ENCODE results near the gene PARP15. TPM values are rescaled to one million over a fixed set of nuclear protein-coding genes. Genes with fewer than 3 reads are reported as not detected.

PARP15 gene
- total RNA-seq, 3 donors from 2014 or later, result 2.5 to 6.4 (median 2.7) TPM

GRCh38 chr3:122615303-122615702 lies 37.9 kb downstream of the PARP15 start:
- Mint-ChIP-seq H3K36me3 (ENCODE audit: insufficient read depth) (peaks cover 43% of the 10 kb centered on the region), H3K27me3 (ENCODE audit: low read depth) (no peaks in the 10 kb centered on the region), H3K4me3 (no peak overlapping the region), H3K4me1 (ENCODE audit: low read depth) (peaks cover 8% of the 10 kb centered on the region), H3K9me3 (peaks cover 3% of the 10 kb centered on the region)
- DNase-seq (no peak), ATAC-seq (no peak)

DNA sequence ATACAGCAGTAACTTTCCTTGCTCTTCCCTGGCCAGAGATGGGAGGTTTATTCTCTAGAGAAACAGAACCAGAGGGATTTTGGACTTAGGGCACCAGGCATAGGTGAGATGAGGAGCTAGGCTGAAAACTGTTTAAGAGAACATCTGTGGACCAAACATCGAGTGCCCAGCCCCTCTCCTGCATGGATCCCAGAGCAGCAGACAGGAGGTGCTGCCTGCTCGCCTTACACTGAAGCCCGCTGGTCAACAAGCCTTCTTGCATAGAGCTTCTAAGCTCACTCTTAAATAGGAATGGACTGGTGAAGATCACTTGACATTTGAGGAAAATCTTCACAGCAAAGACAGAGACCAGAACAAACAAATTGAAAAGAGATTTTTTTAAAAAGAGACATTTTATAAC lies 41.2 kb downstream of the PARP15 start:
- Mint-ChIP-seq H3K9me3 (no peaks in the 10 kb centered on the region), H3K4me1 (ENCODE audit: low read depth) (no peaks in the 10 kb centered on the region), H3K36me3 (ENCODE audit: insufficient read depth) (peaks cover 46% of the 10 kb centered on the region), H3K27me3 (ENCODE audit: low read depth) (no peaks in the 10 kb centered on the region), H3K4me3 (no peak overlapping the region)
- no peak for ATAC-seq
- no peak for DNase-seq

DNA sequence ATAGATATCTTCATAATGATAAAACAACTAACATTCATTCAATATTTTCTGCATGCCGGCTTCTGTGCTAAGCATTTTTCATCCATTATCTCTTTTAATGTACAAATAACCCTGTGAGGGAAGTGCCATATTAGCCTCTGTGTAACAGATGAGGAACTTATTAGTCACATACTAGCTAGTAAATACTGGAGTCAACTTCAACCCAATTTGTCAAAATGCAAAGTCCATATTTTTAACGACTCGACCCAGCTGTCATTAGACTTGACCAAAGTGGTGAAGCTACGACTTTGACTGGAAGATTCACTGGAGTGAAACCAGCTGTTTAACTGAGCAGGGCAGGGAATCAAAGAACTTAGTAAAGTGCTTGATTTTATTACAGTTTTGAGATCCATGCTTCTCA lies 41.6 kb downstream of the PARP15 start:
- no peak for ATAC-seq
- Mint-ChIP-seq H3K4me3 (no peak overlapping the region), H3K9me3 (no peaks in the 10 kb centered on the region), H3K27me3 (ENCODE audit: low read depth) (no peaks in the 10 kb centered on the region), H3K36me3 (ENCODE audit: insufficient read depth) (peaks cover 47% of the 10 kb centered on the region), H3K4me1 (ENCODE audit: low read depth) (no peaks in the 10 kb centered on the region)
- DNase-seq, result no peak

GRCh38 chr3:122620399-122620798 lies 42.9 kb downstream of the PARP15 start:
- ATAC-seq, result no peak

GRCh38 chr3:122621112-122621511 lies 43.7 kb downstream of the PARP15 start:
- H3K9me3 Mint-ChIP-seq, result no peaks in the 10 kb centered on the region
- ATAC-seq, result no peak
- no peaks in the 10 kb centered on the region for H3K27me3 Mint-ChIP-seq (ENCODE audit: low read depth)
- no peak overlapping the region for H3K4me3 Mint-ChIP-seq
- peaks cover 44% of the 10 kb centered on the region for H3K36me3 Mint-ChIP-seq (ENCODE audit: insufficient read depth)
- no peak for DNase-seq
- H3K4me1 Mint-ChIP-seq (ENCODE audit: low read depth), result no peaks in the 10 kb centered on the region

More at GRCh38 chr3:122620399-122620798, 42.9 kb downstream of the PARP15 start:
- Mint-ChIP-seq H3K27me3 (ENCODE audit: low read depth) (no peaks in the 10 kb centered on the region), H3K4me1 (ENCODE audit: low read depth) (no peaks in the 10 kb centered on the region), H3K36me3 (ENCODE audit: insufficient read depth) (peaks cover 47% of the 10 kb centered on the region), H3K9me3 (no peaks in the 10 kb centered on the region), H3K4me3 (no peak overlapping the region)
- DNase-seq, result no peak

DNA sequence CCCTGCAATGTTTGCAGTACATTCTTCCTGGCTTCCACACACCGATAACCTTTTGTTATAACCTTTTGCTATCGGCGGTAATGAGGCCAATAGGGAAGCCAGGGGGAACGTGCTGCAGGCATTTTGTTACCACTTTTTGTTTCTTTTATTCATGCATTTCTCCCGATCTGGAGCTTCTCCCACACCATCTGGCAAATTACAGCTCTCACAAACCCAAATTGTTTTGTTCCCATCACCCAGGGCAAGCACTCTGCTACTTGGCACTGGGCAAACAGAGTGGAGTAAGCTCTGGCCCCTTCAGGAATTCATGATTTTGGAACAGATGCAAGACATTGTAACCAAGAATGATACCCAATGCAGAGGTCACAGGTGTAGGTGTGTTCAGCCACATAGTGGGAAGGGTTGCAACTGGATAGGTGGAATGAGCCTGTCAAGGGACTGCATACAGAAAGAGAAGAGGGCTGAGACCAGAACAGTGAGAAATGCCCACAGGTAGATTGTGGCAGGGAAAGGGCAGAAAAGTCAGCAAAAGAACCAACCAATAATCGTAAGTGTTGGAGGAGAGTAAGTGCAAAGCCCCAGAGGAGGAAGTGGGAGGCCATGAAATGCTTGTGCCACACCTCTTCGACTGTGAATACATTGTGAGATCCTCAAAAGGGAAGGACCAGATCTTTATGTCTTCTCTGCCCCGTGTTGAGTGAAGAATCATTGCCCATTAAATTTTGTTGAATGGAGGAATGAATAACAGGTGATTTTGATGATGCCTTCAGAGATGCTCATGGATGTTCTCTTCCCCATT lies 45.8 kb downstream of the PARP15 start:
- ATAC-seq (no peak), DNase-seq (no peak)
- peaks cover 47% of the 10 kb centered on the region for H3K36me3 Mint-ChIP-seq (ENCODE audit: insufficient read depth)
- H3K4me1 Mint-ChIP-seq (ENCODE audit: low read depth), result no peaks in the 10 kb centered on the region
- no peaks in the 10 kb centered on the region for H3K9me3 Mint-ChIP-seq
- no peaks in the 10 kb centered on the region for H3K27me3 Mint-ChIP-seq (ENCODE audit: low read depth)
- no peak overlapping the region for H3K4me3 Mint-ChIP-seq

DNA sequence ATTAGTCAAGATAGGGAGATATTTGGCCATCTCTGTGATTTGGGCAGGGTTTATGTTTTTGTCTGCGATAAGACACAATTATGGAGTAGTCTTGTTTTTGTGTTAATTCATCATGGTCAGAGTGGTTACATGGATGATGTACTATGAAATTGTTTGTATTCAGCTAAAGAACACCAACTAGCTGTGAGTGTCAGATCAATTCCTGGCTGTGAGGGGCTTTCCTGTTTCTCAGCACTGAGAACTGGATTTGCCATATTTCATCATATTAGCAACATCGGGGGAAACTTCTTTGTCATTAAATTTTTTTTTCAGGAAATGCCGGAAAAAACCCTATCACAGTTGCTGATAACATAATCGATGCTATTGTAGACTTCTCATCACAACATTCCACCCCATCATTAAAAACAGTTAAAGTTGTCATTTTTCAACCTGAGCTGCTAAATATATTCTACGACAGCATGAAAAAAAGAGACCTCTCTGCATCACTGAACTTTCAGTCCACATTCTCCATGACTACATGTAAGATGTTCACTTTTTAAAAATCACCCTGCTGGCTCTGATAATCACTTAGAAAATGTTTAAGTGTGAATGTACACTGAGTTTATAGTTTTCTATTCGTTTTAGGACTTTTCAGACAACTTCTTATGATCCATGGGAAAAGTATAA lies 49.2 kb downstream of the PARP15 start:
- no peak overlapping the region for H3K4me3 Mint-ChIP-seq
- no peaks in the 10 kb centered on the region for H3K4me1 Mint-ChIP-seq (ENCODE audit: low read depth)
- ATAC-seq (no peak), DNase-seq (no peak)
- H3K9me3 Mint-ChIP-seq, result no peaks in the 10 kb centered on the region
- H3K36me3 Mint-ChIP-seq (ENCODE audit: insufficient read depth), result peaks cover 37% of the 10 kb centered on the region
- no peaks in the 10 kb centered on the region for H3K27me3 Mint-ChIP-seq (ENCODE audit: low read depth)

DNA sequence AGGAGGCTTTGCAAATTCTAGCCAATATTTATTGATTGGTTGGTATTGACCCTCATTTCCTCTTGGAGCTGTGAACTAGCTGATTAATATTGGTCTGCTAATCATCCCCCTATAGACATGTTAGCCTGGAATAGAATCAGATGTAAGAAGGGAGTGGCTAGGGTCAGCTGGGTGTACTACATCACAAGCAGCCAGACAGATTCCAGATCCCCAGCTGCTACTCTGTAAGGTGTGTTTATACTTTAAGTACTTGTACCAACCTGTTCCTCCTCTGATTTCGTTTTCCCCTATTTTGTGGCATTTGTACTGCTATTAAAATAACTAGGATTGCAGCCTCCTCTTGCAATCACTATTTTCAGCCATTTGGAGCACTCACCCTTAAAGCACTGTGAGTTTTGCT lies 49.9 kb downstream of the PARP15 start:
- DNase-seq, result no peak
- ATAC-seq, result no peak
- no peaks in the 10 kb centered on the region for H3K9me3 Mint-ChIP-seq
- no peaks in the 10 kb centered on the region for H3K4me1 Mint-ChIP-seq (ENCODE audit: low read depth)
- no peaks in the 10 kb centered on the region for H3K27me3 Mint-ChIP-seq (ENCODE audit: low read depth)
- no peak overlapping the region for H3K4me3 Mint-ChIP-seq
- peaks cover 35% of the 10 kb centered on the region for H3K36me3 Mint-ChIP-seq (ENCODE audit: insufficient read depth)

GRCh38 chr3:122628567-122628966 lies 51.1 kb downstream of the PARP15 start:
- no peak overlapping the region for H3K4me3 Mint-ChIP-seq
- no peaks in the 10 kb centered on the region for H3K9me3 Mint-ChIP-seq
- ATAC-seq (no peak), DNase-seq (no peak)
- H3K36me3 Mint-ChIP-seq (ENCODE audit: insufficient read depth), result peaks cover 26% of the 10 kb centered on the region
- no peaks in the 10 kb centered on the region for H3K4me1 Mint-ChIP-seq (ENCODE audit: low read depth)
- H3K27me3 Mint-ChIP-seq (ENCODE audit: low read depth), result no peaks in the 10 kb centered on the region

- no peaks in the 10 kb centered on the region for H3K9me3 Mint-ChIP-seq
- H3K36me3 Mint-ChIP-seq (ENCODE audit: insufficient read depth), result peaks cover 27% of the 10 kb centered on the region
- no peak overlapping the region for H3K4me3 Mint-ChIP-seq
- H3K27me3 Mint-ChIP-seq (ENCODE audit: low read depth), result no peaks in the 10 kb centered on the region
- ATAC-seq, result no peak
- no peak for DNase-seq
- no peaks in the 10 kb centered on the region for H3K4me1 Mint-ChIP-seq (ENCODE audit: low read depth)
Observed at GRCh38 chr3:122629763-122630162, 52.3 kb downstream of the PARP15 start.

DNA sequence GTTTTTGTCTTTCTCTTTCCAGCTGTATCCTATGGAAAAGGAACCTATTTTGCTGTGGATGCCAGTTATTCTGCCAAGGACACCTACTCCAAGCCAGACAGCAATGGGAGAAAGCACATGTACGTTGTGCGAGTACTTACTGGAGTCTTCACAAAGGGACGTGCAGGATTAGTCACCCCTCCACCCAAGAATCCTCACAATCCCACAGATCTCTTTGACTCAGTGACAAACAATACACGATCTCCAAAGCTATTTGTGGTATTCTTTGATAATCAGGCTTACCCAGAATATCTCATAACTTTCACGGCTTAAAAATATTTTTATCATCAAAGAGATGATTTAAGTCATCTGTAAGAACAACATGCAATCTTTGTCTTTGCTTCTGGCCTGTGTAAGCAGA lies 58.3 kb downstream of the PARP15 start:
- H3K27me3 Mint-ChIP-seq (ENCODE audit: low read depth), result no peaks in the 10 kb centered on the region
- no peak overlapping the region for H3K4me3 Mint-ChIP-seq
- H3K9me3 Mint-ChIP-seq, result no peaks in the 10 kb centered on the region
- ATAC-seq (no peak), DNase-seq (no peak)
- no peaks in the 10 kb centered on the region for H3K4me1 Mint-ChIP-seq (ENCODE audit: low read depth)
- peaks cover 33% of the 10 kb centered on the region for H3K36me3 Mint-ChIP-seq (ENCODE audit: insufficient read depth)

- ATAC-seq, result no peak
- H3K4me3 Mint-ChIP-seq, result no peak overlapping the region
- peaks cover 29% of the 10 kb centered on the region for H3K36me3 Mint-ChIP-seq (ENCODE audit: insufficient read depth)
- no peaks in the 10 kb centered on the region for H3K27me3 Mint-ChIP-seq (ENCODE audit: low read depth)
- H3K9me3 Mint-ChIP-seq, result no peaks in the 10 kb centered on the region
- peaks cover 2% of the 10 kb centered on the region for H3K4me1 Mint-ChIP-seq (ENCODE audit: low read depth)
- no peak for DNase-seq
Observed at GRCh38 chr3:122636697-122637096, 59.2 kb downstream of the PARP15 start.

DNA sequence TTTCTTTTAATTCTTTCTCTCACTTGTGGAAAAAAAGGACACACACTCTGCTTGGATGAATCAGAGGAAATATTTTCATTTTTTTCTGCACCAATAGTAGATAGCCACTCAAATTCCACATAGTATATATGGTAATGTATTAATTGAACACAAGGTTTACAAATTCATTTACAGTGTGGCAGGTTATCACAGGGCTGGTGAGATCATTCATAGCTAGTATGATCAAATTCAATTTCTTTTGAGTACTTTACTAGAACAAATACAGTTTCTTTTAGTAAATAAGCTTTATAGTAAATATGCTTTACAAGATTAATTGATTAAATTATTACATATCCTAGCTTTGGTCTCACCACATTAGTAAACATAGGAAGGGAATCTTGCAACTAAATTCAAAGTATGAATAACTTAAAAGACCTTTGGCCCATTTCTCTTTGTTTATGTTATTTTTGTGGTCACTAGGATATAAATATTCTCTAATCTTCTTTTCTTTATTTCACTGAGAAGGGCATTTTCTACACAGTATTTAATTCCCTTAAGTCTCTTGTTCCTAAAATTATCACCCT lies 63.1 kb downstream of the PARP15 start:
- peaks cover 21% of the 10 kb centered on the region for H3K36me3 Mint-ChIP-seq (ENCODE audit: insufficient read depth)
- H3K27me3 Mint-ChIP-seq (ENCODE audit: low read depth), result no peaks in the 10 kb centered on the region
- no peak for ATAC-seq
- H3K4me1 Mint-ChIP-seq (ENCODE audit: low read depth), result peaks cover 22% of the 10 kb centered on the region
- no peak for DNase-seq
- H3K4me3 Mint-ChIP-seq, result no peak overlapping the region
- no peaks in the 10 kb centered on the region for H3K9me3 Mint-ChIP-seq

DNA sequence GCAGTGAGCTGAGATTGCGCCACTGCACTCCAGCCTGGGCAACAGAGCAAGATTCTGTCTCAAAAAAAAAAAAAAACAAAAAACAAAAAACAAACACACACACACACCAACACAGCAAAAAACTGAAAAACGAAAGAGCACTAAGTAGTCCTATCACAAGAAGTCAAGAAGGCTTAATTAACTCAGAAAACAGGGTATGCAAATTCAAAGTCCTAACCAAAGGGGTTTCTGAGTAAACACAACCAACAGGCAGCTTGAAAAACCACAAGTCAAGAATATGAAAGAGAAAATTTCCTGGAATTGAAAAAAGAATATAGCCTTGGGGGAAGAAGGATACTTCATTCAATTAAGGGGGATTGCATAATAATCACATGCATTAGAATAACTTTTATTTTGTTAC lies 65.5 kb downstream of the PARP15 start:
- peaks cover 6% of the 10 kb centered on the region for H3K36me3 Mint-ChIP-seq (ENCODE audit: insufficient read depth)
- H3K27me3 Mint-ChIP-seq (ENCODE audit: low read depth), result no peaks in the 10 kb centered on the region
- DNase-seq (no peak), ATAC-seq (no peak)
- no peak overlapping the region for H3K4me3 Mint-ChIP-seq
- peaks cover 36% of the 10 kb centered on the region for H3K4me1 Mint-ChIP-seq (ENCODE audit: low read depth)
- H3K9me3 Mint-ChIP-seq, result no peaks in the 10 kb centered on the region
